B cell (primary cell): ENCODE results near the gene POLK. TPM values are rescaled to one million over a fixed set of nuclear protein-coding genes. Genes with fewer than 3 reads are reported as not detected.
"Not testable (repeated sequence)": the region's sequence is repeated elsewhere in the genome, so short reads cannot be mapped to it uniquely, and the experiment has no call there.

Experiments
- ATAC-seq: fragments of 200-7000 bp; cut with Tn5 transposase; one replicate; pipeline ENCODE4 v1.10.0; 2021; ENCODE audit warnings: low read depth, mild to moderate bottlenecking, moderate number of reproducible peaks, moderate library complexity
- CTCF ChIA-PET: fragments of 350-600 bp; sonication (Branson Sonifier 250); formaldehyde crosslinking; loops from one replicate; lab custom pipeline; 2021; ENCODE audit warnings: antibody characterized with exemption, inconsistent platforms; lab: Charles Lee
- POLR2A ChIA-PET: fragments of 350-600 bp; sonication (Branson Sonifier 250); formaldehyde crosslinking; loops from one replicate; lab custom pipeline; 2021; ENCODE audit warnings: antibody characterized with exemption; lab: Charles Lee
- DNase-seq: peaks from one replicate; pipeline ENCODE4 v3.0.0; 2013
- H2AFZ ChIP-seq: 2 replicates; pipeline ENCODE4 v1.6.1; 2012; ENCODE audit warnings: mild to moderate bottlenecking, low read depth, low read length; ENCODE audit not compliant: insufficient read depth, poor library complexity, severe bottlenecking
- H3K27ac ChIP-seq, 2 donors: 1 replicate in 1 of 2; 2 replicates in 1 of 2; pipeline ENCODE4 v1.5.1; 2012 to 2013; ENCODE audit warnings: low read length in 2 of 2, mild to moderate bottlenecking in 2 of 2, moderate library complexity in 1 of 2
- H3K27me3 ChIP-seq, 4 experiments: fragments of 200-600 bp in 1 of 4; sonication (generic) in 1 of 4; replicated peaks in 1 of 4; 1 replicate in 2 of 4; 2 replicates in 2 of 4; pipeline versions ENCODE4 v1.6.1 to v1.7.0; 2013 to 2016; ENCODE audit warnings: low read length in 3 of 4, mild to moderate bottlenecking in 2 of 4, mixed read lengths in 1 of 4, moderate library complexity in 1 of 4; ENCODE audit not compliant: insufficient read depth in 4 of 4, control insufficient read depth in 3 of 4; ENCODE audit errors: control extremely low read depth in 1 of 4
- H3K36me3 ChIP-seq, 2 experiments: replicated peaks in 1 of 2; 1 replicate in 1 of 2; 2 replicates in 1 of 2; pipeline versions ENCODE4 v1.6.1 to v1.7.1; 2013; ENCODE audit warnings: low read length in 1 of 2; ENCODE audit not compliant: insufficient read depth in 2 of 2, control insufficient read depth in 1 of 2; ENCODE audit errors: control extremely low read depth in 1 of 2, extremely low read depth in 1 of 2
- H3K4me1 ChIP-seq, 2 donors: fragments of 200-600 bp in 1 of 2; sonication (generic) in 1 of 2; 1 replicate in 1 of 2; 2 replicates in 1 of 2; pipeline versions ENCODE4 v1.5.1 to v1.6.1; 2013 to 2017; ENCODE audit warnings: low read length in 2 of 2; ENCODE audit not compliant: control insufficient read depth in 2 of 2, insufficient read depth in 2 of 2
- H3K4me2 ChIP-seq: replicated peaks from 2 replicates; pipeline ENCODE3; 2012; ENCODE audit warnings: mild to moderate bottlenecking, low read depth, low read length; ENCODE audit not compliant: poor library complexity, severe bottlenecking
- H3K4me3 ChIP-seq, 5 experiments: fragments of 200-600 bp in 1 of 5; sonication (generic) in 1 of 5; 1 replicate in 3 of 5; 2 replicates in 2 of 5; pipeline versions ENCODE4 v1.5.1 to v1.7.0; 2011 to 2016; ENCODE audit warnings: low read length in 4 of 5, mild to moderate bottlenecking in 4 of 5, low read depth in 2 of 5, control low read depth in 1 of 5, moderate library complexity in 1 of 5; ENCODE audit not compliant: insufficient read depth in 1 of 5; ENCODE audit errors: control extremely low read depth in 1 of 5, extremely low read depth in 1 of 5
- H3K79me2 ChIP-seq: fragments of 200-600 bp; sonication (generic); one replicate; pipeline ENCODE4 v1.6.0; 2016; ENCODE audit warnings: low read length; ENCODE audit not compliant: control insufficient read depth, insufficient read depth
- H3K9ac ChIP-seq: fragments of 200-600 bp; sonication (generic); 2 replicates; pipeline ENCODE4 v1.6.1; 2017; ENCODE audit warnings: mild to moderate bottlenecking, low read length, moderate library complexity
- H3K9me3 ChIP-seq, 3 donors: one replicate each; pipeline versions ENCODE4 v1.6.1 to v1.7.1; 2013; ENCODE audit warnings: low read length in 2 of 3; ENCODE audit not compliant: control insufficient read depth in 2 of 3, insufficient read depth in 1 of 3; ENCODE audit errors: control extremely low read depth in 1 of 3
- H4K20me1 ChIP-seq: 2 replicates; pipeline ENCODE4 v1.6.0; 2012; ENCODE audit warnings: mild to moderate bottlenecking, low read length; ENCODE audit not compliant: insufficient read depth, control insufficient read depth, poor library complexity, severe bottlenecking
- H3K27ac Mint-ChIP-seq: one replicate; pipeline ENCODE4 v1.8.0; 2021; ENCODE audit warnings: mixed read lengths
- H3K27me3 Mint-ChIP-seq: one replicate; pipeline ENCODE4 v1.8.0; 2021; ENCODE audit warnings: mixed read lengths
- H3K4me1 Mint-ChIP-seq: one replicate; pipeline ENCODE4 v1.8.0; 2021; ENCODE audit warnings: mixed read lengths
- H3K4me3 Mint-ChIP-seq: one replicate; pipeline ENCODE4 v1.8.0; 2021; ENCODE audit warnings: mixed read lengths
- H3K9me3 Mint-ChIP-seq: one replicate; pipeline ENCODE4 v1.8.0; 2022; ENCODE audit warnings: mixed read lengths; ENCODE audit not compliant: insufficient read depth
- EZH2 ChIP-seq: IDR thresholded peaks from 2 replicates; pipeline ENCODE4 v1.6.1; 2012; ENCODE audit warnings: borderline replicate concordance, low read depth, mild to moderate bottlenecking, moderate library complexity, low read length; ENCODE audit not compliant: insufficient read depth, poor library complexity, severe bottlenecking
- WGBS: methylation state at CpG from one replicate; pipeline ENCODE4 v1.1.5; 2013; ENCODE audit warnings: missing lambda C conversion rate; ENCODE audit not compliant: insufficient coverage; 5-methylcytosine and 5-hydroxymethylcytosine counted together
- intact Hi-C: fragments of 100-400 bp; cut with micrococcal nuclease; formaldehyde crosslinking; loops from one replicate; pipeline ENCODE4 v1.10.0; 2022
- polyA plus RNA-seq: library from polyadenylated mRNA; depleted of rRNA; stranded (reverse); fragments of >200 nt; gene quantifications from 2 replicates; pipeline ENCODE4 v1.2.3, GENCODE V29; 2012
- total RNA-seq, 2 donors: library from RNA; stranded (reverse); fragments of 120-200 nt in 1 of 2; gene quantifications; 1 replicate in 1 of 2; 2 replicates in 1 of 2; pipeline versions ENCODE4 v1.2.3 to v1.2.4, GENCODE V29; 2013 to 2022
- TF ChIP-seq, protein P1 (sequence below): fragments of 200-600 bp; IDR thresholded peaks from one replicate; pipeline ENCODE4 v1.8.0; 2022; ENCODE audit warnings: antibody characterized with exemption, mild to moderate bottlenecking

Gene POLK
- total and polyA plus RNA-seq, 2 donors (not counting 1 experiment from before 2014, with no cell fraction given) = 13.8 to 41.6 TPM

DNA sequence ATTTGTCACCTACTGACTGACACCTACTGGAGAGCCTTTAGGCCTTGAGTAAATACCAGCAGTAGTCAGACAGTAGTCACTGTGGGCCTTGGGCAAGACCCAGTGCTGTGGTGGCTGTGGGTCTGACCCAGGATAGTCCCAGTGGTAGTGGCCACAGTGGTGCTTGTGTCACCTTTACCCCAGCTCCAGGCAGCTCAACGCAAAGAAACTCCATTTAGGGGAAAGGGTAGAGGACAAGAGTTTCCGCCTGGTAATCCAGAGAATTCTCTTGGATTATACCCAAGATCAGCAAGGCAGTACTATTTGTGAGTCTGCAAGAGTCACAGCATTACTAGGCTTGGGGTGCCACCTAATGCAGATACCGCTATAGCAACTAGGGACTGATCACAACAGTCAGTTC is 29.2 kb upstream of the POLK start:
- Mint-ChIP-seq H3K27ac (no peak overlapping the region), H3K4me1 (peaks cover 13% of the 10 kb centered on the region), H3K4me3 (no peak overlapping the region), H3K27me3 (no peaks in the 10 kb centered on the region), H3K9me3 (peaks cover 14% of the 10 kb centered on the region)
- Histone ChIP-seq H3K9me3 (peaks cover 0 to 14% (median 5%) of the 10 kb centered on the region in 3 donors), H3K4me2 (no peak overlapping the region), H3K27ac (no peak overlapping the region), H3K4me1 (no peaks in the 10 kb centered on the region), H3K79me2 (peaks cover 80% of the 10 kb centered on the region), H3K27me3 (no peaks in the 10 kb centered on the region), H3K9ac (no peak overlapping the region), H3K36me3 (peaks cover 0 to 11% of the 10 kb centered on the region in 2 experiments), H2AFZ (no peak overlapping the region), H4K20me1 (peaks cover 34% of the 10 kb centered on the region), H3K4me3 (no peak overlapping the region)
- CTCF ChIA-PET = no interaction called here
- ATAC-seq = no peak
- no peak for DNase-seq
- intact Hi-C loops = no loop called here
- TF ChIP-seq, protein P1, sequence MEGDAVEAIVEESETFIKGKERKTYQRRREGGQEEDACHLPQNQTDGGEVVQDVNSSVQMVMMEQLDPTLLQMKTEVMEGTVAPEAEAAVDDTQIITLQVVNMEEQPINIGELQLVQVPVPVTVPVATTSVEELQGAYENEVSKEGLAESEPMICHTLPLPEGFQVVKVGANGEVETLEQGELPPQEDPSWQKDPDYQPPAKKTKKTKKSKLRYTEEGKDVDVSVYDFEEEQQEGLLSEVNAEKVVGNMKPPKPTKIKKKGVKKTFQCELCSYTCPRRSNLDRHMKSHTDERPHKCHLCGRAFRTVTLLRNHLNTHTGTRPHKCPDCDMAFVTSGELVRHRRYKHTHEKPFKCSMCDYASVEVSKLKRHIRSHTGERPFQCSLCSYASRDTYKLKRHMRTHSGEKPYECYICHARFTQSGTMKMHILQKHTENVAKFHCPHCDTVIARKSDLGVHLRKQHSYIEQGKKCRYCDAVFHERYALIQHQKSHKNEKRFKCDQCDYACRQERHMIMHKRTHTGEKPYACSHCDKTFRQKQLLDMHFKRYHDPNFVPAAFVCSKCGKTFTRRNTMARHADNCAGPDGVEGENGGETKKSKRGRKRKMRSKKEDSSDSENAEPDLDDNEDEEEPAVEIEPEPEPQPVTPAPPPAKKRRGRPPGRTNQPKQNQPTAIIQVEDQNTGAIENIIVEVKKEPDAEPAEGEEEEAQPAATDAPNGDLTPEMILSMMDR = no peak
- TF ChIP-seq EZH2 = no peak
- 100% methylated on average over 2 of the region's 3 CpGs for WGBS
- POLR2A ChIA-PET = no interaction called here

DNA sequence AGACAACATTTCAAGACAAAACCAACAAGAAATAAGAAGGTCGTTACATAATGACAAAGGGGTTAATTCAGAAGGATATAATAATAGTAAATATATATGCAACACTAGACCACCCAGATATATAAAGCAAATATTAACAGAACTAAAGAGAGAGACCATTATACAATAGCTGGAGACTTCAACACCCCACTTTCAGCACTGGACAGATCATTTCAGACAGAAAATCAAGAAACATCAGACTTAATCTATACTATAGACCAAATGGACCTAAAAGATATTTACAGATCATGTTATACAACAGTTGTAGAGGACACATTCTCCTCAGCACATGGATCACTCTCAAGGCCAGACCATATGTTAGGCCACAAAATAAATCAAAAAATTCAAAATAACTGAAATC is 27.1 kb upstream of the POLK start:
- POLR2A ChIA-PET = no interaction called here
- TF ChIP-seq, protein P1 = no peak
- no peak for TF ChIP-seq EZH2

DNA sequence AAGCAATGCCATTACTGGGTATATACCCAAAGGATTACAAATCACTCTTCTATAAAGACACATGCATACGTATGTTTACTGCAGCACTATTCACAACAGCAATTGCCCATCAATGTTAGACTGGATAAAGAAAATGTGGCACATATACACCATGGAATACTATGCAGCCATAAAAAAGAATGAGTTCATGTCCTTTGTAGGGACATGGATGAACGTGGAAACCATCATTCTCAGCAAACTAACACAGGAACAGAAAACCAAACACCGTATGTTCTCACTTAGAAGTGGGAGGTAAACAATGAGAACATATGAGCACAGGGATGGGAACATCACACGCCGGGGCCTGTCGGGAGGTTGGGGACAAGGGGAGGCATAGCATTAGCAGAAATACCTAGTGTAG is 21.8 kb upstream of the POLK start:
- H3K9me3 ChIP-seq, CTCF ChIA-PET, H3K4me1 Mint-ChIP-seq, H3K27me3 ChIP-seq, intact Hi-C loops, H3K9ac ChIP-seq, H3K27me3 Mint-ChIP-seq, H3K4me3 ChIP-seq, H3K4me3 Mint-ChIP-seq, H2AFZ ChIP-seq, H3K27ac ChIP-seq, H3K4me1 ChIP-seq, ATAC-seq, H3K4me2 ChIP-seq, POLR2A ChIA-PET, H3K27ac Mint-ChIP-seq, DNase-seq: not testable (repeated sequence)
- H3K36me3 ChIP-seq = peaks cover 3 to 26% of the 10 kb centered on the region in 2 experiments
- 90% methylated on average over 2 of the region's 6 CpGs for WGBS
- H4K20me1 ChIP-seq = peaks cover 19% of the 10 kb centered on the region
- peaks cover 16% of the 10 kb centered on the region for H3K9me3 Mint-ChIP-seq
- H3K79me2 ChIP-seq = peaks cover 69% of the 10 kb centered on the region

More for the DNA sequence above, 27.1 kb upstream of the POLK start:
- H3K9me3 ChIP-seq = peaks cover 0 to 15% (median 5%) of the 10 kb centered on the region in 3 donors
- H3K4me3 Mint-ChIP-seq = no peak overlapping the region
- H3K27ac Mint-ChIP-seq = no peak overlapping the region
- H3K9ac ChIP-seq = no peak overlapping the region
- H3K79me2 ChIP-seq = peaks cover 89% of the 10 kb centered on the region
- H3K4me1 Mint-ChIP-seq = peaks cover 10% of the 10 kb centered on the region
- H4K20me1 ChIP-seq = peaks cover 38% of the 10 kb centered on the region
- H3K27ac ChIP-seq = no peak overlapping the region
- CTCF ChIA-PET = no interaction called here
- no peak overlapping the region for H3K4me3 ChIP-seq
- H3K36me3 ChIP-seq = peaks cover 0 to 11% of the 10 kb centered on the region in 2 experiments
- H3K9me3 Mint-ChIP-seq = peaks cover 20% of the 10 kb centered on the region
- no peak overlapping the region for H3K4me2 ChIP-seq
- no CpG with 5 or more reads among the region's 1 CpG for WGBS
- H3K27me3 ChIP-seq = no peaks in the 10 kb centered on the region
- H3K27me3 Mint-ChIP-seq = no peaks in the 10 kb centered on the region
- intact Hi-C loops = no loop called here
- ATAC-seq = no peak
- no peak for DNase-seq
- no peak overlapping the region for H2AFZ ChIP-seq
- H3K4me1 ChIP-seq = no peaks in the 10 kb centered on the region
